Hepatocyte (in vitro differentiated cells): ENCODE measurements around the gene RASEF.

Source experiments
- CTCF ChIP-seq: fragments of 200-600 bp; sonication (generic); IDR thresholded peaks from 2 replicates; pipeline ENCODE4 v1.5.1; 2016; ENCODE audit warnings: antibody characterized with exemption, mild to moderate bottlenecking; ENCODE audit not compliant: poor library complexity
- EZH2 ChIP-seq: fragments of 200-600 bp; sonication (generic); IDR thresholded peaks from 2 replicates; pipeline ENCODE4 v1.6.1; 2016; ENCODE audit warnings: antibody characterized with exemption, mild to moderate bottlenecking, borderline replicate concordance
- EZH2phosphoT487 ChIP-seq: fragments of 200-600 bp; sonication (generic); IDR thresholded peaks from one replicate; pipeline ENCODE4 v1.6.1; 2018; ENCODE audit warnings: antibody characterized with exemption, mild to moderate bottlenecking, low read depth, moderate library complexity; ENCODE audit not compliant: unreplicated experiment, severe bottlenecking

GRCh38 chr9:83061036-83061435, 1.9 kb downstream of the RASEF start:
- TF ChIP-seq CTCF = no peak
- TF ChIP-seq EZH2 = no peak
- TF ChIP-seq EZH2phosphoT487 = no peak
